GM18526 (cell line): ENCODE data around the gene DNAJB11.

Source experiments
- POLR2A ChIP-seq: IDR thresholded peaks from 3 replicates; pipeline ENCODE4 v1.6.1; 2011; ENCODE audit not compliant: insufficient read length; ENCODE audit errors: extremely low read depth

The DNAJB11 gene

GRCh38 chr3:186619787-186620212, 49.3 kb downstream of the DNAJB11 start:
- TF ChIP-seq POLR2A = no peak

- TF ChIP-seq POLR2A = no peak
These were observed 49.9 kb downstream of the DNAJB11 start for GRCh38 chr3:186620213-186621092.

GRCh38 chr3:186621894-186622650, 51.6 kb downstream of the DNAJB11 start:
- no peak for TF ChIP-seq POLR2A

GRCh38 chr3:186622651-186623310, 52.3 kb downstream of the DNAJB11 start:
- no peak for TF ChIP-seq POLR2A

- no peak for TF ChIP-seq POLR2A
These were observed 54.1 kb downstream of the DNAJB11 start for GRCh38 chr3:186624598-186624997.

- TF ChIP-seq POLR2A = no peak
These were observed 55.1 kb downstream of the DNAJB11 start for GRCh38 chr3:186625600-186626042.

GRCh38 chr3:186626254-186626847, 55.8 kb downstream of the DNAJB11 start:
- TF ChIP-seq POLR2A = no peak

GRCh38 chr3:186627852-186628414, 57.4 kb downstream of the DNAJB11 start:
- no peak for TF ChIP-seq POLR2A

GRCh38 chr3:186628756-186629155, 58.2 kb downstream of the DNAJB11 start:
- TF ChIP-seq POLR2A = no peak

GRCh38 chr3:186630950-186631641, 60.6 kb downstream of the DNAJB11 start:
- TF ChIP-seq POLR2A = no peak

- no peak for TF ChIP-seq POLR2A
These were observed 63.0 kb downstream of the DNAJB11 start for GRCh38 chr3:186633481-186633880.
